Heart right ventricle (tissue), 16 donors: Measurements from ENCODE around the gene ERVH48-1. TPM values are rescaled to one million over a fixed set of nuclear protein-coding genes. Genes with fewer than 3 reads are reported as not detected.
A peak's percentile ranks its signal among the peaks of the same experiment; 100 is the strongest.
"Not testable (repeated sequence)": the region's sequence is repeated elsewhere in the genome, so short reads cannot be mapped to it uniquely, and the experiment has no call there.

Experiments used
- ATAC-seq, 8 donors: fragments of 200-7000 bp; cut with Tn5 transposase; one replicate each; pipeline ENCODE4 v1.9.1; 2020; ENCODE audit warnings: mild to moderate bottlenecking in 8 of 8, moderate library complexity in 8 of 8, moderate number of reproducible peaks in 1 of 8
- DNase-seq, 2 donors: peaks; one replicate each; pipeline ENCODE4 v3.0.0-alpha.2; 2020
- H3K27ac ChIP-seq, 10 donors: fragments of 200-600 bp; sonication (generic) in 2 of 10; one replicate each; pipeline versions ENCODE4 v1.5.0 to v1.8.0; 2020 to 2022; ENCODE audit warnings: mild to moderate bottlenecking in 3 of 10
- H3K27me3 ChIP-seq, 7 donors: fragments of 200-600 bp; one replicate each; pipeline ENCODE4 v1.8.0; 2021 to 2022; ENCODE audit warnings: mild to moderate bottlenecking in 2 of 7
- H3K36me3 ChIP-seq, 9 donors: fragments of 200-600 bp; sonication (generic) in 1 of 9; one replicate each; pipeline versions ENCODE4 v1.5.0 to v1.8.0; 2020 to 2022; ENCODE audit warnings: mild to moderate bottlenecking in 2 of 9
- H3K4me1 ChIP-seq, 9 donors: fragments of 200-600 bp; sonication (generic) in 1 of 9; one replicate each; pipeline versions ENCODE4 v1.5.0 to v1.8.0; 2020 to 2022; ENCODE audit warnings: mild to moderate bottlenecking in 4 of 9
- H3K4me3 ChIP-seq, 10 donors: fragments of 200-600 bp; sonication (generic) in 2 of 10; one replicate each; pipeline versions ENCODE4 v1.5.0 to v1.8.0; 2020 to 2022; ENCODE audit warnings: mild to moderate bottlenecking in 7 of 10, moderate library complexity in 2 of 10
- H3K9me3 ChIP-seq, 11 donors: fragments of 200-600 bp in 10 of 11; sonication (generic) in 2 of 11; one replicate each; pipeline versions ENCODE4 v1.5.0 to v1.8.0; 2013 to 2022; ENCODE audit warnings: mild to moderate bottlenecking in 2 of 11, control low read depth in 1 of 11, moderate library complexity in 1 of 11
- CTCF ChIP-seq, 9 donors: fragments of 200-600 bp; sonication (generic) in 2 of 9; IDR thresholded peaks; one replicate each; pipeline versions ENCODE4 v1.5.0 to v1.8.0; 2021 to 2022; ENCODE audit warnings: antibody characterized with exemption in 9 of 9, mild to moderate bottlenecking in 5 of 9, moderate library complexity in 1 of 9
- WGBS, 2 donors: extraction: QIAGEN DNeasy Blood & Tissue Kit; methylation state at CpG; one replicate each; pipeline ENCODE4 v1.1.7; 2013; ENCODE audit warnings: inconsistent platforms in 1 of 2; 5-methylcytosine and 5-hydroxymethylcytosine counted together
- intact Hi-C, 10 donors: fragments of 100-400 bp; cut with DNase I; formaldehyde crosslinking; loops; one replicate each; pipeline versions ENCODE4 v1.11.1 to v1.14.2; 2022
- polyA plus RNA-seq, 2 donors: library from polyadenylated mRNA; stranded (reverse); fragments of 200-250 nt; gene quantifications; one replicate each; pipeline ENCODE4 v1.2.3, GENCODE V29; 2013
- total RNA-seq, 10 donors: library from RNA; stranded (reverse); fragmentation: NEBNext Ultra II Directional in 3 of 10; extraction: Animal tissue kit (Norgen Biotek cat#: 25700) in 3 of 10; gene quantifications; one replicate each; pipeline versions ENCODE4 v1.2.1 to v1.2.4, GENCODE V29; 2021 to 2023
- donor health status: Arrhythmogenic right ventricular cardiomyopathy.
- donor health status: ischemic (EF 13 %, LVEDD 7.1; RV severe dilation, severe dysfunction).
- donor health status: healthy with polysubstance abuse.
- donor health status: DM: no; HTN: yes; CAD: no.
- donor health status: DM: no; HTN: no; CAD: no.
- donor health status: ischemic (EF 25% LVEDD 6.9; RV normal size, moderate dysfunction).
- donor health status: ischemic (EF 25% LVEDD 5.7; RV mildly dilated, moderate dysfunction).
- donor health status: healthy.
- donor health status: DM: yes; HTN: yes; CAD: no.
- donor health status: Ischemic cardiomyopathy.
- donor health status: ischemic (EF 35%, LVEDD 5.7; RV mildly dilated, moderate dysfunction).
- donor health status: nonischemic (EF 11% LVEDD 7.7; RV severe dilation, severe dysfunction).
- donor health status: DM: yes; HTN: yes; CAD: no.
- donor health status: PGD.
- donor health status: ischemic (EF 29% LVEDD 5.4; RV normal size, mild dysfunction).
- donor health status: nonischemic (EF 23%, LVEDD 6.1; RV moderate dilation, normal function).

Gene ERVH48-1
- total and polyA plus RNA-seq, 12 donors: 0.03 to 0.09 TPM; not detected in 10

- Histone ChIP-seq H3K27ac (peak overlapping the region in 8 of 10 donors; percentile 42 to 71 (median 64)), H3K4me1 (peaks cover 0 to 16% (median 7%) of the 10 kb centered on the region in 9 donors), H3K4me3 (peak overlapping the region in 4 of 10 donors; percentile 25 to 36 (median 32)), H3K36me3 (no peaks in the 10 kb centered on the region), H3K9me3 (no peaks in the 10 kb centered on the region), H3K27me3 (no peaks in the 10 kb centered on the region)
- TF ChIP-seq CTCF (IDR thresholded peaks at IDR 0.05): no peak
- 41 to 45% methylated on average over 16 of the region's 16 CpGs for WGBS, 2 donors
- ATAC-seq (peak; percentile 91 to 99 (median 95)), DNase-seq (peak in 1 of 2 donors; percentile 86)
- intact Hi-C loops: loop anchor here in 1 of 10 donors (10.0 kb wide), 1 partner anchor 865 kb away; the partner anchor contains the start of gene UMODL1
Measured at GRCh38 chr21:42939582-42940413, 14.4 kb upstream of the ERVH48-1 start.

GRCh38 chr21:42938606-42938995 is 13.2 kb upstream of the ERVH48-1 start:
- not testable (repeated sequence) for H3K27ac ChIP-seq, H3K36me3 ChIP-seq, H3K27me3 ChIP-seq, ATAC-seq, DNase-seq, H3K4me3 ChIP-seq, H3K9me3 ChIP-seq
- peaks cover 0 to 16% (median 7%) of the 10 kb centered on the region in 9 donors for H3K4me1 ChIP-seq
- 92 to 95% methylated on average over 6 of the region's 6 CpGs for WGBS, 2 donors
- intact Hi-C loops: loop anchor here in 1 of 10 donors (10.0 kb wide), 1 partner anchor 864 kb away; the partner anchor contains the start of gene UMODL1

- 81 to 83% methylated on average over 21 of the region's 21 CpGs for WGBS, 2 donors
Measured at GRCh38 chr21:42937960-42938605, 12.7 kb upstream of the ERVH48-1 start.

GRCh38 chr21:42937034-42937940 is 11.9 kb upstream of the ERVH48-1 start:
- not testable (repeated sequence) for DNase-seq, H3K36me3 ChIP-seq, H3K27ac ChIP-seq, H3K9me3 ChIP-seq, ATAC-seq, H3K4me3 ChIP-seq, H3K27me3 ChIP-seq
- intact Hi-C loops: loop anchor here in 1 of 10 donors (10.0 kb wide), 1 partner anchor 862 kb away; the partner anchor contains the start of gene UMODL1
- peaks cover 0 to 21% (median 7%) of the 10 kb centered on the region in 9 donors for H3K4me1 ChIP-seq
- WGBS, 2 donors: 73 to 79% methylated on average over 15 to 16 of the region's 16 CpGs

More at GRCh38 chr21:42937960-42938605, 12.7 kb upstream of the ERVH48-1 start:
- ATAC-seq (no peak), DNase-seq (no peak)
- TF ChIP-seq CTCF (IDR thresholded peaks at IDR 0.05): no peak
- intact Hi-C loops: loop anchor here in 1 of 10 donors (10.0 kb wide), 1 partner anchor 863 kb away; the partner anchor contains the start of gene UMODL1
- Histone ChIP-seq H3K36me3 (no peaks in the 10 kb centered on the region), H3K9me3 (no peaks in the 10 kb centered on the region), H3K27me3 (no peaks in the 10 kb centered on the region), H3K27ac (no peak overlapping the region), H3K4me3 (no peak overlapping the region), H3K4me1 (peaks cover 0 to 19% (median 7%) of the 10 kb centered on the region in 9 donors)

- WGBS, 2 donors: 56 to 83% methylated on average over 2 to 5 of the region's 5 CpGs
- not testable (repeated sequence) for H3K9me3 ChIP-seq, DNase-seq, H3K27ac ChIP-seq, ATAC-seq, H3K36me3 ChIP-seq, H3K27me3 ChIP-seq, H3K4me3 ChIP-seq
- H3K4me1 ChIP-seq: peaks cover 0 to 21% (median 7%) of the 10 kb centered on the region in 9 donors
- intact Hi-C loops: loop anchor here in 1 of 10 donors (10.0 kb wide), 1 partner anchor 862 kb away; the partner anchor contains the start of gene UMODL1
Measured at GRCh38 chr21:42936360-42936759, 10.9 kb upstream of the ERVH48-1 start.

- intact Hi-C loops: loop anchor here in 1 of 10 donors (10.0 kb wide), 1 partner anchor 859 kb away; the partner anchor contains the start of gene UMODL1
- not testable (repeated sequence) for H3K4me1 ChIP-seq, H3K27ac ChIP-seq, DNase-seq, H3K27me3 ChIP-seq, H3K36me3 ChIP-seq, ATAC-seq, H3K4me3 ChIP-seq, H3K9me3 ChIP-seq
- WGBS, 2 donors: 88 to 97% methylated on average over 12 of the region's 12 CpGs
Measured at GRCh38 chr21:42933973-42934372, 8.5 kb upstream of the ERVH48-1 start.

- not testable (repeated sequence) for H3K9me3 ChIP-seq, ATAC-seq, H3K4me1 ChIP-seq, DNase-seq, H3K4me3 ChIP-seq, H3K27me3 ChIP-seq, H3K36me3 ChIP-seq, H3K27ac ChIP-seq
- intact Hi-C loops: loop anchor here in 1 of 10 donors (10.0 kb wide), 1 partner anchor 859 kb away; the partner anchor contains the start of gene UMODL1
- WGBS, 2 donors: 69 to 75% methylated on average over 8 to 9 of the region's 9 CpGs
Measured at GRCh38 chr21:42933137-42933970, 7.9 kb upstream of the ERVH48-1 start.
